T1000 (cell line): ENCODE measurements around the gene TMIGD1.

ENCODE experiments used
- DNase-seq: peaks from one replicate; lab custom pipeline; 2025; ENCODE audit warnings: mixed read lengths; lab: John Stamatoyannopoulos, UW

Gene TMIGD1

DNA sequence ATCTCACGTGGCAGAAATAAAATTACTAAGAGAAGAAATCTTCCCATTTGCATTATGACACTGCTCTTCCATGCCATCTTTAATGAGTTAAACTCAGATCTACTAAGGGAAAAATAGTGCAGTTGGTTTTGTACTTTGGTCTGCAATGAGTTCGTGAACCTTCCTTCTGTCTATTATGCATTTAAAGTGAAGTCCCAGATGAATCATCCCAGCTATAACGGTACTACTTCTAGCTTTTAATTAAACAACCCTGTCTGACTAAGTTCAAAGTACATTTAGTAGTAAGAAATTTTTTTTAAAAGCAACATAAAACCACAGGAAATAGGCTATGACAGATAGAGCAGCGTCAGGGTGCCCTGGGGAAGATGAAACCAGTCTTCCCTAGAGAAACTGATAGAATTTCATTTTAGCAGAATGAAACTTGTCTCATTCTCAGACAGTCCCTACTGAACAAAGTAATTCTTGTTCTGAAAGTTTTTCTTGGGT is 1.8 kb downstream of the TMIGD1 start:
- DNase-seq: no peak

DNA sequence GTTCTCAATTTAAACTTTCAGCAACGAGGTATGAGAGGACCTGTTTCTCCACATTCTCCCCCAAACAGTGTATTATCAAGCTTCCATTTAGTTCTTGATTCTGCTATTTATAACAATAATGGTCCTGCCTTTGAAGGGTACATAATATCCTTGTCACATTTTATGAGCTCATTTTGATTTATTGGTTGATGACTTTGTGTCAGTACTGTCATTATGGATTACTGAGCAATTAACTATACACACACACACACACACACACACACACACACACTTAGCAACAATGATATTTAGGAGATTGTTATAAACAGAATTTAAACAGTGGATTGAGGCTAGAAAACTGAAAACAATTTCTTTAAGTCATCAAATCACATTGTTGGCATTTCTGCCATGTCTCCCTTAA is 7.0 kb downstream of the TMIGD1 start:
- DNase-seq: no peak

DNA sequence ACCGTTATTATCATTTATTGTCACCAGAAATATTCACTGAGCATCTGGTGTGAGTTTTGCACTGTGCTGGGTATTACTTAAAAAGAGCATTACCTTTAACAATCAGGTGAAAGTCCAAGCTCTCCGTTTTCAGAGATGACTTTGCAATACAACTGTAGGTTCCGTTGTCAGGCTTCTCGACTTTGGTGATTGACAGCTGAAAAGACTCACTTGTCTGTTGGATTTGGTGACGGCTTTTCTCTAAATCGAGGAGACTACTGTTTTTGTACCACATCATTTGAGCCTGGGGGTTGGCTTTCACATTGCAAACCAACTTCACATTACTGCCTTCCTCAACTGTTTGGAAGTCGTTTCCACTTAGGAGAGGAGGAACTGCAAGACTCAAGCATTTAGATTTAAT is 9.1 kb downstream of the TMIGD1 start:
- DNase-seq: no peak

DNA sequence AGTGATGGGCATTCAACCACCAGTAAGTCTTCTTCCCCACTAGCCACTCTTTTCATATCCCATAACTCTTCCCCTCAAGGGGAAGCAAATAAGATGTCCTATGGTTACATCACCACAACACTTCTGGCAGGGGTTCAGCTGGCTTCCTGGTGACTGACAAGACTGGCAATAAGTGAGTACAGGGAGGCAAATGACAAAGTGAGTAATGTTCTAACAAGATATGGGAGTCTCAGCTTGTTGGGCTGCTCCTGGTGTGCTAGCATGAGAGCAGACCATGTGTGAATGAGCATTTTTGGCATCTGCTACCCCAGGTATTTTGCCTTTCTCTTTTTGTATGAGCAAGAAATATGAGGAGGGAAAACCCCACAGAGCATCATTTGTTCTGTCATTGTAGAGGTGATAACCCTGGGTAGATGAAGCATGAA is 9.9 kb downstream of the TMIGD1 start:
- DNase-seq: no peak

DNA sequence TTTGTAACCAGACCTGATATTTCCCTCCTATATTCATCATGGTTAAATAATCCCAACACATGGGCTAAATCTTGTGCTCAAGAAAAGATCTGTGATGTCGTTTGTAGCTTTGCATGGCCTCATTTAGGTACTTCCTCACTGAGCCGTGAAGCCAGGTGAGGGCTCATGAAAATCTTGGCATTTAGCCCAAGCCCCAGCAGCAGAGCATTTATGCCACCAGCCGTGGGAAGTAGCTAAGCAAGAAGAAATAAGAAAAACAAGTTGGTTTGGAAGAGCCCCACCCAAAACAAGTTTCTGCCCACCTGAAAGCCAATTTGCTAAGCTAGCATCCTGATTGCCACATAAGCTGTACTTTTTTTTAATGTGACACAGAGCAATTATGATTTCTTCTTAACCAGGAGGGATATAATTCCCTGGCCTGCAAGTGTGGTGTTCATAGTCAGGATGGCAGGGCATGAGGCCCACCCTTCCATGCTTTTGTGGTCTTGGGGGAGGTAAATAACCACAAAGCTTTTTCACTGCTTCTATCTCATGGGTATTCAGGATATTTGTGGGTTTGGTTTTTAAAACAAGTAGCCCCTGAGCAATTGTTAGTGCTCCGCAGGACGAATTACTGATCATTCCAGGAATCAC is 10.5 kb downstream of the TMIGD1 start:
- no peak for DNase-seq

DNA sequence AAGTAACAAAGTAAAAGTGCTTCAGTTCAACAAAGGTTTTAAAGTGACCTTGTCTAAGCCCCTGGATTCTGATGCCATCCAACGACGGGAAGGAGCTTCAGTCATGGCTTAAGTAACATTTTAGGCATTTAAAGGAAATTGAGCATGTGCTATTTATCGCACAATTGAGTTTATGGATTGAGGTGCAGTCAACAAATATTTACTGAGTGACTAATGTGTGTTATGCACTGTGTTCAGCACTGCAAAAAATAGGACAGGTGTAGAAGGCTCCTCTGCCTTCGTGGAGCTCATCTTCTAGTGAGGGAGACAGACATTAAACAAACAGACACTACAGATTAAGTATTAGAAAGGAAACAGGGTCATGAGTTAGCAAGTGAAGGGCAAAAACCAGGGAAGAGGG is 12.5 kb downstream of the TMIGD1 start:
- DNase-seq: no peak

DNA sequence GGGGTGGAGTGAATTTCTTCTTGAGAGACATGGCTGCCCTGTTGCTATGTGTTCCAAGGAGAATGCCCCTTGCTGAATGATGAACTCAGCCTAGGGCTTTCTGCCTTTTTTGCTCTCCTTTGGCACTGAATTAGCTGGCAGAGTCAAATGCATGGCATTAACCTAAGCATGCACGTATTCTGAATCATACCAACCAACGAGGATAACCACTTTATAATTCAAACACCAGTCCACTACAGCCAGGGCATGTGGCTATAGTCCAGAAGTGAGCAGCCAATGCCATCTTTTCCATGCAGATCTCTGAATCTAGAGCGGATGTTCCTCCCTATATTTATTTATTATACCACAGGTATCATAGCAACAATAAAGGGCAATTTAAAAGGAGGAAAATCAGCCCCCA is 15.7 kb downstream of the TMIGD1 start:
- no peak for DNase-seq

DNA sequence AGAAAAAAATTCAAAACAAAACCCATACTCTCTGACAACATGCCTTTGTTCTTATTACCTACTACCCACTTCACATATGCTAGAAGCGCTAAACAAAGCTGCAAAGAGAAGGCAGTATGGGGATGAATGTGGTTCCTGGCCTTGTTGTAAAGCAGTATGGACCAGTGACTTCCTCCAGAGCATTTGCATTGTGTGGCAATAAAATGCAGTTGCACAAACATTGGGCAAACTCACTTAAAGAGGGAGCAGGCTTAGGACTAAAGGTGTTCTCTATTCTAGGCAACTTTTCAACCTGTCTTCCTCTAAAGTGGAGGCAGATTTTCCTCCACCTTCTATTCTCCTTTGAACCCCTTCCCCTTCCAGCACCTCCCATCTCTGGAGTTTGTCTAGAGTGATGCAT is 17.1 kb downstream of the TMIGD1 start:
- DNase-seq: no peak

DNA sequence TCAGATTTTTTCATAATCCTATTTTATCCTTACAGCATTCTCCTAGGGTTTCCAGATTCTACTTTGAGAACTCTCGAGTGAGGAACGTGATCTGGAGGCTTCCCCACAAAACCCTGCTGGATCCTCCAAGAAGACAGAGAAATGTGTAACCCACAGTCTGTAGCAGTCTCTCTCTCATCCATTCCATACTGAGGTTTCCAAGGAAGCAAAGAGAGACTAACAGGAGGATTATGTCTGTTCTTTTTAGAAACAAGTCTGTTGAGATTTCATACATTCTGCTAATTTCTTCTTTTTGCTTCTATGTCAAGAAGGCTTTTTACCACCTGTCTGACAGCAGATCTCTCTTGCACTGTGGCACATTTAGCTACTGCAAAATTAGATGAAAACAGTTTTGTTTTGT is 18.8 kb downstream of the TMIGD1 start:
- DNase-seq: no peak

DNA sequence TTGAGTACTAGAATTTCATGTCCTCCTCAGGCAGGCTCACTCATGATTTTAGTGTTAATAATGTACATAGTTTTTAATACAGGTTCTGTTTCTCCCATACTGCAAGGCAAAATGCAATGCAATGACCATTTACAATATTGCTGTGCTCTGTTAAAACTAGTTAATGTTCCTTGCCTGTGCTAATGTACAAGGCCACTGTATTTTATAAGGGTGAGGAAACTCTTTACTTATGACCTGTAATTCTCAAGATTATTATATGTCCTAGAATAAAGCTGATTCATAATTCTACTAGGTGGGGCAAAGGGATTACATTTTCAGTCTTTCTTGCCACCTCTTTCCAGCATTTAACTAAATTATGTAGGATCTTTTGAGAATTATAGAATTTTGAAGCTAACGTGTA is 19.4 kb downstream of the TMIGD1 start:
- DNase-seq: no peak

DNA sequence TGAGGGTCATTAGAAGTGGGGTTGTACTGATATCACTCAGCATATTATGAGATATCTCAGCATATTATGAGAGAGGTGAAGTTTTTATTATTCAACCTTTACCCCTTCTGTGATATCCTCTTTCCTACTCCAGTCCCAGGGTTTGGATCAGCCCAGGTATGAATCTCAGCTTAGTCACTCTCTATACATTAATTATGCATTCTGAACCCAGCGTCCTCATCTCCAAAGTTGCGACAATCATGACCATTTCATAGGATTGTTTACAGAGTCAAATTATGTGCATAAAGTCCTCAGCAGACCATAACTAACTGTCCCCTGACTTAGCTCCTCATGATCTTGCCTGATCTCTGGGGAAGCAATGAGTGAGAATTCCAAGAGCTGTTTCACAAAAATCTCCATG is 21.6 kb downstream of the TMIGD1 start:
- no peak for DNase-seq

DNA sequence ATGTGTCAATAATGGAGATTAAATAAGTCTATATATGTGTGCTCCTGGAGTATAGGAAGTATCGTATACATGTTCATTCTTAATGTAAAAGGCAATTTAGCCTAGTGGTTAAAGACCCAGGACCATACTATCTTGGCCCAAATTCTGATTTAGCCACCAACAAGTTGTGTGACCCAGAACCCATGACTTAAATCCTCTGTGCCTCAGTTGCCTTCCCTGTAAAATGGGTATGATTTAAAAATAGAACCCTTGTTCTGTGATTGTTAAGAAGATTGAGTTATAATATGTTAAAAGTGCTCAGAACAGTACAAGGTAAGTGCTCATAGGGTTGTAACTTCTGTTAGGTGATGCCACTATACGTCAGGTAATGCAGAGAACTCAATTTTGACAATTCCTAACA is 23.3 kb downstream of the TMIGD1 start:
- DNase-seq: no peak

DNA sequence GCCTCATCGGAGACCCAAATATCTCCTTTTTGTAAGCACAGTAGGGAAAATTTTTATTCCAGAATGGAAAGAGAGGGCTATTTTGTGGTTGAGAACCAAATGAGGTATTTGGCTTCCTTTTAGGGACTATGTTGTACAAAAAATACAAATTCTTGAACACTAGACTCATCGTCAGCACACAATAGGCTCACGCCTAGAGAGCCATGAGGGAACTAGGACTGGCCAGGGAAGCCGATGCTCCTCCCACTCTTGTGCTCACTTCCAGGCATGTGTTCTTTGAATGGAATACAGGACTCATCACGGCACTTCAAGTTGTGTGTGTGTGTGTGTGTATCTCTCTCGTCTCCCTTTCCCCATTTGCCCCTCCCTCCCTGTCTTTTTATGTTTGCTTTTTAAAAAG is 24.3 kb downstream of the TMIGD1 start:
- DNase-seq: no peak

DNA sequence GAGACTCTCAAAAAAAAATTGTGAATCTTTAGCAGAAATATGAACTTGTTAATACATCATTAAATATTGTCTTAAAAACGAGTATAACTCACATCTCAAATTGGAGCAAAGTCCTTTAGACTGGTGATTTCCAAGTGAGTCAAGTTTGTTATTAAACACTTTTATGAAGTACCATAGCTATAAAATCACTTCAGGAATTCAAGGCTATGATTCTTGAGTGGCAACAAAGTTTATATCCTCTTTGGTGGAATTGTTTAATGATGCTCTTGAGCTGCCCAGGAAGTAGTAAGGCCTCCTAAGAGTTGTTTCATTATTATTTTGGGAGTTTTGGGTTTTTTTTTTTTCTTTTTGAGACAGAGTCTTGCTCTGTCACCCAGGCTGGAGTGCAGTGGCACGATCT is 25.5 kb downstream of the TMIGD1 start:
- DNase-seq: no peak

DNA sequence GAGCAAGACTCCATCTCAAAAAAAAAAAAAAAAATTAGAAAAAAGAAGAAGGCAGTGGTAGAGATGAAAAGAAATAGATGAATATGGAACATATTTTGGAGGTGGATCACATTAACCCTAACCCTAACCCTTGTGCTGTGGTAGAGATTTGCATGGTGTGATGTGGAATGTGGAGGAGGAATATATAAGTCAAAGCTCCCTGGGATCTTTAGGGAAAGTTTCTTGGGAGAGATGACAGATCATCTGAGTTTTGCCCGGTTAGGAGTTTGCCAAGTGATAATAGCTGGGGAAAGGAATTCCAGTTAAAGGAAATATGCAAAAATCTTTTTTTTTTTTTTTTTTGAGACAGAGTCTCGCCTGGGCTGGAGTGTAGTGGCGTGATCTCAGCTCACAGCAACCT is 29.1 kb downstream of the TMIGD1 start:
- DNase-seq: no peak

DNA sequence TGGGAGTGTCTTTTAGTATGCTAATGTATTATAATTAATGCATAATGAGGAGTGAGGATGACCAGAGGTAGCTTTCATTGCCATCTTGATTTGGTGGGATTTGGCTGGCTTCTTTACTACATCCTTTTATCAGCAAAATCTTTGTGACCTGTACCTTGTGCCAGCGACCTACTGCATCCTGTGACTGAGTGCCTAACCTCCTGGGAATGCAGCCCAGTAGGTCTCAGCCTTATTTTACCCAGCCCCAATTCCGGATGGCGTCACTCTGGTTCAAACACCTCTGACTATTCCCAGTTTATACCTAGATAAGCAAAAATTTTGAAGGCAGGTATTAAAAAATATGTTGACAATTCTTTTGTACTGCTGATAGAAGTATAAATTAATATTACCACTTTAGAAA is 31.6 kb downstream of the TMIGD1 start:
- no peak for DNase-seq

DNA sequence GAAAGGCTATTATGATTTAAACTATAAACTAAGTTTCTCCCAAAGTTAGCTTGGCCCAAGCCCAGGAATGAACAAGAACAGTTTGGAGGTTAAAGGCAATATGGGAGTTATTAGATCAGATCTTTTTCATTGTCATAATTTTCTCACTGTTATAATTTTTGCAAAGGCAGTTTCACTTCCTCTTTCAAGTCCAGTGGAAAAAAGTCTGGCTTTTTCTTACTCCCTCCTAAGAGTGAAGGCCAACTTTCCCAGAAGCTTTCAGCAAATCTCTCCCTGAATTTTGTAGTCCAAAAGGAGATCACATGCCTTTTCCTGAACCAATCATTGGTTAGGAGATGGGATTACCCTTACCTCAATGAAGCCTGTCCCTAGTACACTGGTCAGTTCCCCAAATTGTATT is 33.0 kb downstream of the TMIGD1 start:
- no peak for DNase-seq

DNA sequence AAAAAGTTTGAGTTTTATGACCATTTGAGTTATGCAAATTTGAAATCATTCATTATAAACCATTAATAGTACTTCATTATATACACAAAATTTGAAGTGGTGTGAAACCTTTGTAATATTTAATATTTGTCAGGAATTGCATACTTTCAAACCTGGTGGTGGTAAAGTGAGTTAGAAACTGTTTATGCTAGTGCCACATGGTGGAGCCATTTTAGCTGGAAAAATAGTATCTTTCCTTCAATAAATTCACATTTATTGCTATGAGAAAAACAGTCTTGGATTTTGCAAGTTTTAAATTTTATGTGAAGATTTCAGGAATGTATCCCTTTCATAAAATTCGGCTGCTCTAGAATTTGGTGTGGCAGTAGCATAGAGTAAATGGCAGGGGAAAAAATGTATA is 34.9 kb downstream of the TMIGD1 start:
- DNase-seq: no peak

DNA sequence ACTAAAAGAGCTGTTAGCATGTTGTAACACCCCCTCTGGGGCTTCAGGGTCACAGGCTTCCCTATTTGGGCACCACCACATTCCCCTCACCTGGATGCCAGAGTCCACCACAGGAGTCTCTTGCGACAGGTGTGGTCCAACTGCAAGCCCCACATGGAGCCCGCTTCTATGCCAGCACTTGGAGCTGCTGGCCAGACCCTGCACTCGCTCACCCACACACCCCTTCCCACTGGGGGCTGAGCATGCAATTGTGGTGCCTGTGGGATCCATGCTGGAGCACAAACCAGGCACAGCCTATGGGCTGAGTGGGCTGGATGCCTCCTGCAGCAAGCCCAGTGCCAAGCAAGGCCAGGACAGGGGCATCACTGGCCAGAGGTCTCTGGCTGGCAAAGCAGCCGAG is 36.1 kb downstream of the TMIGD1 start:
- DNase-seq: no peak

DNA sequence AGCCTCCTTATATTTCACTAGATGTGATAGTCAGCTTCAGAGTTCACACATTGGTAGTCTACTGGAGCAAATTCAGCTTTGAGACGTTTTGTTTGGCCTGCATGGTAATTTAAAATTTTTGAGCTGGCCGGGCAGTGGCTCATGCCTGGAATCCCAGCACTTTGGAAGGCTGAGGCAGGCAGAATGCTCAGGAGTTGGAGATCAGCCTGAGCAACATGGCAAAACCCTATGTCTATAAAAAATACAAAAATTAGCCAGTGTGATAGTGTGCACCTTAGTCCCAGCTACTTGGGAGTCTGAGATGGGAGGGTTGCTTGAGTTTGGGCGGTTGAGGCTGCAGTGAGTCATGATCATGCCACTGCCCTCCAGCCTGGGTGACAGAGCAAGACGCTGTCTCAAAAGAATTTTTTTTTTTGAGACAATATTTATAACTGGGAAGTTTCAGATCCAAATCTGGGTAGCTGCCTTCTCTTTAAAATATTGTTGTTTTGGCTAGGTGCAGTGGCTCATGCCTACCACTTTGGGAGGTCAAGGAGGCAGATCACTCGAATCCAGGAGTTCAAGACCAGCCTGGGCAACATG is 37.3 kb downstream of the TMIGD1 start:
- DNase-seq: no peak

DNA sequence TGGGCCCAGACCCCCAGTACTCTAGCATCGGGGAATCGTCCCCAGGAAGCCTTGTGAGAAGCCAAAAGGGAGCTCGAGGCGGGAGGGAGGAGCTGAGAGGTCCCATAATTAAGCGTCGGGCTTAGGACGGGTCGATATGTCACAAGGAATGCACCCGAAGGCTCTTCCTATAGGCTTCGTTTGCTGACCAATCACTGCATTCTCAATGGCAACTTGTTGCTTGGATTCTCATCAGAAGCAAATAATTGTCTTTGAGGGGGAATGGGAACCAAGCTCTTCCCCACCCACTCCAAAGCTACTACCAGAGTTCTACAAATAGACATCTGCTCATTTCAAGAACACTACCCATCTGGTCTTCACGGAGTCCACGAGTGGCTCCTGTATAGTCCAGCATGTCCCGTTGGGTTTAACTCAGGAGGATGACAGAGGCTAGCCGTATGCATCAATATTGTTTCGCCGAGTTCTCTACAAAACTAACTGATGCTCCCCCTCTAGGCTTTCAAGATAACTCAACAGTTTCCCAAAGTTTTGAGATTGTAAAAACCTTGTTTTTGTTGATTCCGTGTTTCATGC is 41.5 kb downstream of the TMIGD1 start:
- DNase-seq: no peak

DNA sequence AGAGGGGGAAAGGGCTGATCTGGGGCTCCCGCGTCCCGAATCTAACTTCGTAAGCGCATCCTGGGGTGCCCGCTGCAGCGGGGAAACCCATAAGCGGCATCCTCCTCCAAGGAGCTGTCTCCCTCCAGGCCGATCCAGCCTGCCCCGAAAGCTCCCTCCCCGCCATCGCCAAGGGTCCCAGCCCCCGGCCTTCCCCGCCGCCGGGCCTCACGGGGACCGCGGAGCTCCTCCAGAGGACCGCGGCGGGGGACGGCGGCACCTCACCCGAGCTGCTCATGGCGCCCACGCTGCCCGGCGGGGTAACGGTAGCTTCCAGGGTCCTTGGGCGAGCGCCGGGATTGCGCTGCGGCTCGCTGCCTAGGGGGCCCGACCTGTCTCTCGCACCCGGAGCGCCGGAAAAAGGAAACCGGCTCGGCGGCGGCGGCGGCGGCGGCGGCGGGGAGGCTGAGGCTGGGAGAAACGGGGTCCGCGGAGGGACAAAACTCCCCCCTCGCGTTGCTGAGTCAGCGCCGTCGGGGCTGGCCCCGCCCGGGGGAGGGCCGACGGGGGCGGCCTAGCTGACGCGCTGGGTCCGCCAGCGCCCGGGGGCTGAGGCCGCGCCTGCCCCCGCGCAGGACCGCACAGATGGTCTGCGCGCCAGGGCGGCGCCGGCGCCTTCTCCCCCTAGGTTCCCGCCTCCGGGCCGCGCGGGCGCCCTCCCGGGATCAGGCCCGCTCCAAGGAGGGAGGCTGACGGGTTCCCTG is 42.1 kb downstream of the TMIGD1 start, which contains the start of gene BLMH:
BLMH (minus strand) TSS at position 402 of the 743 bp plus-strand sequence; CDS start at position 277, 125 bp downstream.
- DNase-seq: peak; percentile 60
